Measurements from ENCODE around the gene FAT1.

- TF ChIP-seq PATZ1 (tag by site-specific recombination; IDR thresholded peaks at IDR 0.05) (no peak), KLF10 (tag by site-specific recombination; IDR thresholded peaks at IDR 0.05) (no peak), ZNF510 (tag by site-specific recombination; IDR thresholded peaks at IDR 0.05; ENCODE audit: insufficient replicate concordance) (no peak), ZBTB7A (tag by site-specific recombination; IDR thresholded peaks at IDR 0.05; ENCODE audit: low read depth) (no peak), MYNN (tag by site-specific recombination; IDR thresholded peaks at IDR 0.05; ENCODE audit: borderline replicate concordance) (no peak), PRDM4 (tag by site-specific recombination; IDR thresholded peaks at IDR 0.05) (no peak), ZBTB10 (tag by site-specific recombination; IDR thresholded peaks at IDR 0.05) (no peak), ZNF76 (tag by site-specific recombination; IDR thresholded peaks at IDR 0.05; ENCODE audit: borderline replicate concordance, low read depth) (no peak), ZNF112 (tag by site-specific recombination; IDR thresholded peaks at IDR 0.05) (no peak)
Measured at GRCh38 chr4:186561748-186562147, 161.9 kb downstream of the FAT1 start.
